GM12878 (cell line): ENCODE results near the gene GGACT. TPM values are rescaled to one million over a fixed set of nuclear protein-coding genes. Genes with fewer than 3 reads are reported as not detected.

Source experiments
- ATAC-seq: fragments of 200-7000 bp; cut with Tn5 transposase; 3 replicates; pipeline ENCODE4 v1.9.1; 2020; ENCODE audit warnings: mild to moderate bottlenecking, moderate library complexity
- BruUV-seq: library from RNA; stranded (reverse); fragments of 400-500 nt; replicated peaks from 2 replicates; lab custom pipeline; 2021; lab: Mats Ljungman, UMichigan
- CTCF ChIA-PET: fragments of 300-600 bp; sonication (Branson Sonifier 250); formaldehyde crosslinking; extraction: SDS; loops from one replicate; lab custom pipeline; 2021; ENCODE audit warnings: inconsistent platforms; lab: Yijun Ruan, JAX
- POLR2A ChIA-PET: fragments of 350-600 bp; formaldehyde crosslinking; extraction: SDS; loops from one replicate; lab custom pipeline; 2021; ENCODE audit warnings: inconsistent platforms; lab: Charles Lee
- RAD21 ChIA-PET: fragments of 300-600 bp; sonication (Branson Sonifier 250); formaldehyde crosslinking; loops from one replicate; lab custom pipeline; 2023; ENCODE audit warnings: antibody characterized with exemption; ENCODE audit not compliant: unreplicated experiment; lab: Charles Lee
- SMC1A ChIA-PET: fragments of 300-600 bp; sonication (Branson Sonifier 250); formaldehyde crosslinking; loops from one replicate; lab custom pipeline; 2023; ENCODE audit not compliant: unreplicated experiment, uncharacterized antibody; lab: Charles Lee
- DNase-seq: peaks from one replicate; pipeline ENCODE4 v3.0.0-alpha.2; 2011; ENCODE audit warnings: low read depth, low spot score
- FAIRE-seq: peaks from 3 replicates; lab custom pipeline; 2011; peaks lifted over from hg19 to GRCh38; lab: Jason Lieb, UNC
- H2AFZ ChIP-seq: 2 replicates; pipeline ENCODE4 v1.6.0; 2011; ENCODE audit warnings: low read depth, low read length, control low read depth; ENCODE audit not compliant: control insufficient read depth
- H3K27ac ChIP-seq: 2 replicates; pipeline ENCODE4 v1.5.1; 2011; ENCODE audit warnings: control low read depth; ENCODE audit not compliant: control insufficient read depth, insufficient read depth
- H3K27me3 ChIP-seq, 2 experiments: replicated peaks in 1 of 2; 2 replicates each; pipeline versions ENCODE4 v1.6.0 to v1.6.1; 2011; ENCODE audit warnings: low read length in 1 of 2; ENCODE audit not compliant: control insufficient read depth in 2 of 2, insufficient read depth in 2 of 2
- H3K36me3 ChIP-seq, 2 experiments: 2 replicates each; pipeline ENCODE4 v1.5.1; 2011; ENCODE audit warnings: low read length in 1 of 2; ENCODE audit not compliant: control insufficient read depth in 2 of 2, insufficient read depth in 2 of 2
- H3K4me1 ChIP-seq: 2 replicates; pipeline ENCODE4 v1.6.1; 2011; ENCODE audit warnings: mild to moderate bottlenecking, low read length, moderate library complexity, mixed read lengths; ENCODE audit not compliant: control insufficient read depth, insufficient read depth
- H3K4me2 ChIP-seq: 2 replicates; pipeline ENCODE4 v1.6.0; 2011; ENCODE audit warnings: control low read depth; ENCODE audit not compliant: control insufficient read depth, insufficient read depth
- H3K4me3 ChIP-seq: fragments of 200-600 bp; sonication (generic); 2 replicates; pipeline ENCODE4 v1.5.1; 2016
- H3K79me2 ChIP-seq: 2 replicates; pipeline ENCODE4 v1.6.0; 2011; ENCODE audit warnings: low read length; ENCODE audit not compliant: control insufficient read depth, insufficient read depth
- H3K9ac ChIP-seq: 2 replicates; pipeline ENCODE4 v1.8.0; 2011; ENCODE audit warnings: low read length, control low read depth, mixed read lengths; ENCODE audit not compliant: control insufficient read depth, insufficient read depth
- H3K9me3 ChIP-seq: replicated peaks from 3 replicates; pipeline ENCODE4 v1.5.1; 2011; ENCODE audit warnings: mild to moderate bottlenecking, low read length; ENCODE audit not compliant: control insufficient read depth, insufficient read depth
- H4K20me1 ChIP-seq: 2 replicates; pipeline ENCODE4 v1.6.0; 2011; ENCODE audit not compliant: control insufficient read depth, insufficient read depth
- CEBPZ ChIP-seq: fragments of 150-350 bp; IDR thresholded peaks from 2 replicates; pipeline ENCODE4 v1.6.1; 2016; ENCODE audit warnings: low read depth, low read length
- E4F1 ChIP-seq: fragments of 450-650 bp; IDR thresholded peaks from 2 replicates; pipeline ENCODE4 v1.6.1; 2018; ENCODE audit warnings: borderline replicate concordance, mild to moderate bottlenecking; ENCODE audit not compliant: partially characterized antibody
- ETV6 ChIP-seq, 2 experiments: fragments of 450-650 bp in 1 of 2; IDR thresholded peaks in 1 of 2; conservative IDR thresholded peaks in 1 of 2; 2 replicates each; pipeline ENCODE4 v1.6.1; 2014; ENCODE audit warnings: antibody characterized with exemption in 1 of 2, borderline replicate concordance in 1 of 2, low read depth in 1 of 2, mild to moderate bottlenecking in 1 of 2, moderate library complexity in 1 of 2
- EZH2 ChIP-seq: IDR thresholded peaks from 2 replicates; pipeline ENCODE4 v1.6.1; 2012; ENCODE audit warnings: low read depth, mild to moderate bottlenecking, control low read depth, inconsistent platforms, low read length, borderline replicate concordance; ENCODE audit not compliant: control insufficient read depth
- FOXK2 ChIP-seq: fragments of 450-650 bp; IDR thresholded peaks from 2 replicates; pipeline ENCODE4 v1.6.1; 2017; ENCODE audit warnings: mild to moderate bottlenecking, moderate library complexity
- HDGF ChIP-seq: fragments of 450-650 bp; IDR thresholded peaks from 2 replicates; pipeline ENCODE4 v1.6.1; 2016; ENCODE audit warnings: antibody characterized with exemption
- MEF2A ChIP-seq: IDR thresholded peaks from 2 replicates; pipeline ENCODE4 v1.6.1; 2011; ENCODE audit warnings: low read depth, mild to moderate bottlenecking, low read length, moderate library complexity; ENCODE audit not compliant: insufficient read depth
- MLLT1 ChIP-seq: fragments of 450-650 bp; IDR thresholded peaks from 2 replicates; pipeline ENCODE4 v1.6.1; 2016; ENCODE audit warnings: mild to moderate bottlenecking
- MYC ChIP-seq: IDR thresholded peaks from 2 replicates; pipeline ENCODE4 v1.6.1; 2011; ENCODE audit warnings: mild to moderate bottlenecking, low read length, moderate library complexity, inconsistent platforms; ENCODE audit not compliant: insufficient read depth, insufficient replicate concordance, insufficient read length, severe bottlenecking
- PBX3 ChIP-seq: IDR thresholded peaks from 2 replicates; pipeline ENCODE4 v1.6.1; 2011; ENCODE audit warnings: mild to moderate bottlenecking, low read depth, low read length, moderate library complexity; ENCODE audit not compliant: insufficient replicate concordance
- POLR2AphosphoS5 ChIP-seq: IDR thresholded peaks from 2 replicates; pipeline ENCODE4 v1.6.1; 2011; ENCODE audit warnings: mild to moderate bottlenecking, low read length, inconsistent platforms
- SMARCA5 ChIP-seq: fragments of 450-650 bp; IDR thresholded peaks from 2 replicates; pipeline ENCODE4 v1.6.1; 2017; ENCODE audit warnings: mild to moderate bottlenecking
- SMC3 ChIP-seq: IDR thresholded peaks from 2 replicates; pipeline ENCODE4 v1.6.1; 2011; ENCODE audit warnings: low read length, improper control_type of control experiment, borderline replicate concordance
- STAT3 ChIP-seq: IDR thresholded peaks from 2 replicates; pipeline ENCODE4 v1.6.1; 2011; ENCODE audit warnings: low read depth, low read length, improper control_type of control experiment
- ZNF274 ChIP-seq: IDR thresholded peaks from one replicate; pipeline ENCODE4 v1.8.0; 2011; ENCODE audit not compliant: insufficient read length, insufficient read depth
- ZNF622 ChIP-seq: fragments of 450-650 bp; IDR thresholded peaks from 2 replicates; pipeline ENCODE4 v1.6.1; 2017; ENCODE audit warnings: mild to moderate bottlenecking, inconsistent platforms
- WGBS: methylation state at CpG from one replicate; pipeline ENCODE4 v1.1.6; 2016; ENCODE audit warnings: low lambda C conversion rate; ENCODE audit not compliant: insufficient replicate concordance, insufficient coverage; ENCODE audit errors: missing lambda C conversion rate; 5-methylcytosine and 5-hydroxymethylcytosine counted together
- in situ Hi-C: fragments of 300-500 bp; cut with MboI; formaldehyde crosslinking; loops from 9 replicates; pipeline ENCODE4 v1.14.3; 2018; ENCODE audit warnings: mixed read lengths
- intact Hi-C: fragments of 100-400 bp; cut with micrococcal nuclease; formaldehyde crosslinking; loops from one replicate; pipeline ENCODE4 v1.14.2; 2022; ENCODE audit not compliant: unreplicated experiment
- polyA plus RNA-seq, 11 experiments: library from polyadenylated mRNA; depleted of rRNA in 4 of 11; unstranded in 6 of 11; stranded (reverse) in 5 of 11; fragments of >200 nt; fragmentation: Nextera tagmentation in 4 of 11; fragmentation: Illumina TruSeq in 1 of 11; extraction: Ambion mirVana in 4 of 11; extraction: Trizol in 1 of 11; gene quantifications; 1 replicate in 1 of 11; 2 replicates in 10 of 11; pipeline versions ENCODE4 v1.2.1 to v1.2.3, GENCODE V29; 2011 to 2016; ENCODE audit warnings: inconsistent platforms in 2 of 11, missing spikeins in 2 of 11, low read depth in 1 of 11
- total RNA-seq, 4 experiments: library from RNA; depleted of rRNA in 3 of 4; stranded (reverse); fragments of >200 nt in 3 of 4; fragmentation: Illumina TruSeq in 1 of 4; extraction: Trizol in 1 of 4; gene quantifications; 2 replicates each; pipeline versions ENCODE4 v1.2.1 to v1.2.3, GENCODE V29; 2013 to 2021

The GGACT gene
- total and polyA plus RNA-seq, 10 of the 15 experiments (the other 5 are each of a cell fraction or from before 2014, with no cell fraction given), result 0.61 to 8.8 (median 4.2) TPM

- Histone ChIP-seq H2AFZ (no peak overlapping the region), H3K4me2 (no peak overlapping the region), H4K20me1 (no peaks in the 10 kb centered on the region), H3K9me3 (no peaks in the 10 kb centered on the region), H3K27ac (no peak overlapping the region), H3K4me3 (no peak overlapping the region), H3K4me1 (no peaks in the 10 kb centered on the region), H3K79me2 (no peaks in the 10 kb centered on the region), H3K27me3 (no peaks in the 10 kb centered on the region), H3K36me3 (no peaks in the 10 kb centered on the region), H3K9ac (no peak overlapping the region)
- POLR2A ChIA-PET, result no interaction called here
- FAIRE-seq (no peak), DNase-seq (no peak), ATAC-seq (no peak)
- SMC1A ChIA-PET, result interaction anchor here (1.3 kb wide), 1 partner anchor 10 kb away, joined by 3 read pairs; no protein-coding TSS in a partner anchor
- in situ Hi-C loops, result no loop called here
- CTCF ChIA-PET, result no interaction called here
- BruUV-seq, result no TSS peak
- RAD21 ChIA-PET, result no interaction called here
- WGBS, result 79% methylated on average over 6 of the region's 6 CpGs
- intact Hi-C loops, result no loop called here
- TF ChIP-seq SMARCA5 (no peak), ZNF622 (no peak), EZH2 (no peak), MLLT1 (no peak), SMC3 (no peak), FOXK2 (no peak), POLR2AphosphoS5 (no peak), HDGF (no peak), CEBPZ (no peak), ETV6 (conservative IDR thresholded peaks at IDR 0.05 in 1 of 2, IDR thresholded peaks at IDR 0.05 in 1 of 2; ENCODE audit: borderline replicate concordance in 1 of 2, low read depth in 1 of 2) (no peak), MYC (no peak), ZNF274 (no peak), PBX3 (no peak), MEF2A (no peak), STAT3 (no peak), E4F1 (no peak)
Observed at GRCh38 chr13:100600461-100600860, 11.9 kb upstream of the GGACT start.
